ENCODE measurements around the gene EEF1E1.

EEF1E1 gene

GRCh38 chr6:8075704-8076103, 26.6 kb downstream of the EEF1E1 start:
- Histone ChIP-seq H3K9me3 (ENCODE audit: control insufficient read depth in 2 of 2, low read length in 2 of 2) (no peaks in the 10 kb centered on the region), H3K27ac (ENCODE audit: low read length) (no peak overlapping the region), H3K4me3 (ENCODE audit: low read length in 2 of 2) (no peak overlapping the region), H3K36me3 (ENCODE audit: control insufficient read depth in 2 of 2, insufficient read depth in 2 of 2, low read length in 2 of 2) (no peaks in the 10 kb centered on the region), H3K9ac (ENCODE audit: low read length in 2 of 2) (no peak overlapping the region), H3K4me1 (ENCODE audit: control insufficient read depth, insufficient read depth, low read length) (no peaks in the 10 kb centered on the region), H3K27me3 (ENCODE audit: control insufficient read depth in 1 of 2, insufficient read depth in 2 of 2, low read length in 2 of 2) (no peaks in the 10 kb centered on the region)

GRCh38 chr6:8075185-8075584, 27.2 kb downstream of the EEF1E1 start:
- Histone ChIP-seq H3K27ac (ENCODE audit: low read length) (no peak overlapping the region), H3K4me1 (ENCODE audit: control insufficient read depth, insufficient read depth, low read length) (no peaks in the 10 kb centered on the region), H3K27me3 (ENCODE audit: control insufficient read depth in 1 of 2, insufficient read depth in 2 of 2, low read length in 2 of 2) (no peaks in the 10 kb centered on the region), H3K4me3 (ENCODE audit: low read length in 2 of 2) (no peak overlapping the region), H3K9ac (ENCODE audit: low read length in 2 of 2) (no peak overlapping the region), H3K9me3 (ENCODE audit: control insufficient read depth in 2 of 2, low read length in 2 of 2) (no peaks in the 10 kb centered on the region), H3K36me3 (ENCODE audit: control insufficient read depth in 2 of 2, insufficient read depth in 2 of 2, low read length in 2 of 2) (no peaks in the 10 kb centered on the region)

DNA sequence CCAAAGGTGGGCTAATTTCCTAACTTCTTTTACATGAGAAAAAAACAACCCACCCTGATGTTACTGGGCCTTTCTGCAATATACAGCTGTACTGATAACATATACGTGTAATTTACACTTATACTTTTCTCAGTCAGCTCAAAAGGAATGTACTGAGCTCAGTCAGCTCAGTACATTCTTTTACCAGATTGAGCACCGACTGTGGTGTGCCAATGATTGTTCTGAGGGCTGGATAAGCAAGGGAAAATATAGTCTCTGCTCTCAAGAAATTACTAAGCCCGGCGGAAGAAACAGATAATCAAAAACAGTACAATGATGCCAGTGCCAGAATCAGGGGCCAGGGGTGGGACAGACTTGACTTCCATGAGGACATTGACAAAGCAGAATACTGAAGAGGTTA, 28.1 kb downstream of the EEF1E1 start:
- Histone ChIP-seq H3K27ac (ENCODE audit: low read length) (no peak overlapping the region), H3K9me3 (ENCODE audit: control insufficient read depth in 2 of 2, low read length in 2 of 2) (no peaks in the 10 kb centered on the region), H3K9ac (ENCODE audit: low read length in 2 of 2) (no peak overlapping the region), H3K27me3 (ENCODE audit: control insufficient read depth in 1 of 2, insufficient read depth in 2 of 2, low read length in 2 of 2) (no peaks in the 10 kb centered on the region), H3K4me3 (ENCODE audit: low read length in 2 of 2) (no peak overlapping the region), H3K4me1 (ENCODE audit: control insufficient read depth, insufficient read depth, low read length) (no peaks in the 10 kb centered on the region), H3K36me3 (ENCODE audit: control insufficient read depth in 2 of 2, insufficient read depth in 2 of 2, low read length in 2 of 2) (no peaks in the 10 kb centered on the region)

- no peaks in the 10 kb centered on the region for H3K4me1 ChIP-seq (ENCODE audit: control insufficient read depth, insufficient read depth, low read length)
- no peak overlapping the region for H3K4me3 ChIP-seq (ENCODE audit: low read length in 2 of 2)
- H3K36me3 ChIP-seq (ENCODE audit: control insufficient read depth in 2 of 2, insufficient read depth in 2 of 2, low read length in 2 of 2) = no peaks in the 10 kb centered on the region
- no peaks in the 10 kb centered on the region for H3K27me3 ChIP-seq (ENCODE audit: control insufficient read depth in 1 of 2, insufficient read depth in 2 of 2, low read length in 2 of 2)
- H3K27ac ChIP-seq (ENCODE audit: low read length) = no peak overlapping the region
- H3K9ac ChIP-seq (ENCODE audit: low read length in 2 of 2) = no peak overlapping the region
- H3K9me3 ChIP-seq (ENCODE audit: control insufficient read depth in 2 of 2, low read length in 2 of 2) = no peaks in the 10 kb centered on the region
These were observed 28.6 kb downstream of the EEF1E1 start for GRCh38 chr6:8073758-8074157.

DNA sequence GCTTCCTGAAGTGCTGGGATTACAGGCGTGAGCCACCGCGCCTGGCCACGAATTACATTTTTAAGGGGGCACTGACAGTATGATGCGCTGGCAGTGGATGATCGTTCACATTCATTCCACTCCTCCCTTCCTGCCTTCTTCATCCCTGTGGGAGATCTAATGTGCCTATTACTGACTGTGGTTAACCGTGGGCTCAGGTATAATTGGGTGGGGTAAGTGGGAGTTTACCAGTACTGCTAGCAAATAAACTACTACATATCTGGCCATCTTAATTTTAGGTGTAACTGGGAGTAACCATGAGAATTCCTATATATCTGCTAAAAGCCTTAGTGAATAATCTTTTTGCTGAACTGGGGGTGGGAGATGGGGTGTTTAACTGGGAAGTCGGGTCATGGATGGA, 31.6 kb downstream of the EEF1E1 start:
- no peaks in the 10 kb centered on the region for H3K27me3 ChIP-seq (ENCODE audit: control insufficient read depth in 1 of 2, insufficient read depth in 2 of 2, low read length in 2 of 2)
- H3K4me1 ChIP-seq (ENCODE audit: control insufficient read depth, insufficient read depth, low read length) = no peaks in the 10 kb centered on the region
- no peaks in the 10 kb centered on the region for H3K9me3 ChIP-seq (ENCODE audit: control insufficient read depth in 2 of 2, low read length in 2 of 2)
- no peaks in the 10 kb centered on the region for H3K36me3 ChIP-seq (ENCODE audit: control insufficient read depth in 2 of 2, insufficient read depth in 2 of 2, low read length in 2 of 2)
- no peak overlapping the region for H3K27ac ChIP-seq (ENCODE audit: low read length)
- no peak overlapping the region for H3K9ac ChIP-seq (ENCODE audit: low read length in 2 of 2)
- no peak overlapping the region for H3K4me3 ChIP-seq (ENCODE audit: low read length in 2 of 2)

GRCh38 chr6:8069631-8070284, 32.6 kb downstream of the EEF1E1 start:
- Histone ChIP-seq H3K9ac (ENCODE audit: low read length in 2 of 2) (no peak overlapping the region), H3K27me3 (ENCODE audit: control insufficient read depth in 1 of 2, insufficient read depth in 2 of 2, low read length in 2 of 2) (no peaks in the 10 kb centered on the region), H3K27ac (ENCODE audit: low read length) (no peak overlapping the region), H3K4me1 (ENCODE audit: control insufficient read depth, insufficient read depth, low read length) (peaks cover 5% of the 10 kb centered on the region), H3K4me3 (ENCODE audit: low read length in 2 of 2) (no peak overlapping the region), H3K36me3 (ENCODE audit: control insufficient read depth in 2 of 2, insufficient read depth in 2 of 2, low read length in 2 of 2) (no peaks in the 10 kb centered on the region), H3K9me3 (ENCODE audit: control insufficient read depth in 2 of 2, low read length in 2 of 2) (no peaks in the 10 kb centered on the region)

- Histone ChIP-seq H3K9me3 (ENCODE audit: control insufficient read depth in 2 of 2, low read length in 2 of 2) (no peaks in the 10 kb centered on the region), H3K4me3 (ENCODE audit: low read length in 2 of 2) (no peak overlapping the region), H3K9ac (ENCODE audit: low read length in 2 of 2) (no peak overlapping the region), H3K27me3 (ENCODE audit: control insufficient read depth in 1 of 2, insufficient read depth in 2 of 2, low read length in 2 of 2) (no peaks in the 10 kb centered on the region), H3K36me3 (ENCODE audit: control insufficient read depth in 2 of 2, insufficient read depth in 2 of 2, low read length in 2 of 2) (no peaks in the 10 kb centered on the region), H3K27ac (ENCODE audit: low read length) (no peak overlapping the region), H3K4me1 (ENCODE audit: control insufficient read depth, insufficient read depth, low read length) (peaks cover 5% of the 10 kb centered on the region)
These were observed 33.2 kb downstream of the EEF1E1 start for GRCh38 chr6:8069151-8069550.

- no peak overlapping the region for H3K9ac ChIP-seq (ENCODE audit: low read length in 2 of 2)
- no peak overlapping the region for H3K27ac ChIP-seq (ENCODE audit: low read length)
- H3K36me3 ChIP-seq (ENCODE audit: control insufficient read depth in 2 of 2, insufficient read depth in 2 of 2, low read length in 2 of 2) = no peaks in the 10 kb centered on the region
These were observed 36.2 kb downstream of the EEF1E1 start for GRCh38 chr6:8066108-8066507.

DNA sequence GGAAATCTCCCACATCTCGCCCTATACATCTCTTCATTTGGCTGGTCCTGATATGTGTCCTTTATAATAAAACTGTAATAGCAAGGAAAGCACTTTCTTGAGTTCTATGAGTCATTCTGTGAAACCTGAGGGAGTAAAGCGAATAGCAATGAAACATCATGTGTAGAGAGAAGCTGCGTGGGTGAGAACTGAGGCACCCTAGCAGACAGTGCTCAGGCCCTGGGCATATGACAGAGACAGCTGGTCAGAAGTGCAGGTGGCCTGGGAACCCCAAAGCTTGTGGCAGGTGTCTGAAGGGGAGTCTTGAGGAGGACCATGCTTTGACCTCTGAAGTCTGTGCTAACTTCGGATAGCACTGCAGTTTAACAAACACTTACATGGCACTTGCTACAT, 36.8 kb downstream of the EEF1E1 start:
- H3K9me3 ChIP-seq (ENCODE audit: control insufficient read depth in 2 of 2, low read length in 2 of 2) = no peaks in the 10 kb centered on the region
- H3K27ac ChIP-seq (ENCODE audit: low read length) = no peak overlapping the region

More at GRCh38 chr6:8066108-8066507, 36.2 kb downstream of the EEF1E1 start:
- Histone ChIP-seq H3K4me3 (ENCODE audit: low read length in 2 of 2) (no peak overlapping the region), H3K4me1 (ENCODE audit: control insufficient read depth, insufficient read depth, low read length) (peaks cover 5% of the 10 kb centered on the region), H3K27me3 (ENCODE audit: control insufficient read depth in 1 of 2, insufficient read depth in 2 of 2, low read length in 2 of 2) (no peaks in the 10 kb centered on the region), H3K9me3 (ENCODE audit: control insufficient read depth in 2 of 2, low read length in 2 of 2) (no peaks in the 10 kb centered on the region)

DNA sequence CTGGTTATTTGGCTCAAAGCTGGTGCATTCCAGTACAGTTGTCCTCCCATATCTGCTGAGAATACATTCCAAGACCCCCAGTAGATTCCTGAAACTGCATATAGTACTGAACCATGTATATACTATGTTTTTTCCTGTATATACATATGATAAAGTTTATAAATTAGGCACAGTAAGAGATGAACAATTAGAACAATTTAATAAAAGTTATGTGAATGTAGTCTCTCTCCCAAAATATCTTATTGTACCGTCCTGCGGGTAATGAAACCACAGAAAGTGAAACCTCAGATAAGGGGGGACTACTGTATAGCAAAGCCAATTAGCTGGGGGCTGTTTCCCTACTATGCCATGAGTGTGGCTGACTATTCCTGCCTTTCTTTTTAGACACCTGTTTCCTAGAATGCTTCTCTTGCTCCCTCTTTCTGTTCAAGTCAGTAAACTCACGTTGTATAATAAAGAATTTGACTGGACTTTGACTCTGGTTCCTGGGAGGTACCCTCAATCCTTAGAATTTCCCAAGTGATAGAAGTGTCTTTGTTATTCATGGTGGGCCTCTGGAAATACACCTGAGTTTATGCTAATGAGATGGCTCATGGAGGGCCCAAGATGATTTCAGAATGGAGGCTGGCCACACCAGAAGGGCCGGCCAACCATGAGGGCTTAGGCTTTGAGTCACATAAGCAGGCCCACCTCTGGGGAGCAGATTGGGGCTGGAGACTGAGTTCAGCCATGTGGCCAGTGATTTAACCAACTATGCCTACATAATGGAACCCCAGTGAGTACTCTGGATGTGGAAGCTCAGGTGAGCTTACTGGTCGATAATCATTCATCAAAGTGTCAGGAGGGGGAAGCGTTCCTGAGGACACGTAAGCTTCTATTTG, 37.5 kb downstream of the EEF1E1 start:
- peak overlapping the region; percentile 85 to 91 for H3K9ac ChIP-seq (ENCODE audit: low read length in 2 of 2)
- H3K27ac ChIP-seq (ENCODE audit: low read length) = peak overlapping the region; percentile 84
- peaks cover 5% of the 10 kb centered on the region for H3K4me1 ChIP-seq (ENCODE audit: control insufficient read depth, insufficient read depth, low read length)
- peaks cover 1 to 2% of the 10 kb centered on the region in 2 donors for H3K36me3 ChIP-seq (ENCODE audit: control insufficient read depth in 2 of 2, insufficient read depth in 2 of 2, low read length in 2 of 2)
- H3K4me3 ChIP-seq (ENCODE audit: low read length in 2 of 2) = peak overlapping the region; percentile 86 to 90
- no peaks in the 10 kb centered on the region for H3K9me3 ChIP-seq (ENCODE audit: control insufficient read depth in 2 of 2, low read length in 2 of 2)
- no peaks in the 10 kb centered on the region for H3K27me3 ChIP-seq (ENCODE audit: control insufficient read depth in 1 of 2, insufficient read depth in 2 of 2, low read length in 2 of 2)

More for the DNA sequence above, 36.8 kb downstream of the EEF1E1 start:
- Histone ChIP-seq H3K36me3 (ENCODE audit: control insufficient read depth in 2 of 2, insufficient read depth in 2 of 2, low read length in 2 of 2) (no peaks in the 10 kb centered on the region), H3K4me3 (ENCODE audit: low read length in 2 of 2) (no peak overlapping the region), H3K9ac (ENCODE audit: low read length in 2 of 2) (no peak overlapping the region), H3K27me3 (ENCODE audit: control insufficient read depth in 1 of 2, insufficient read depth in 2 of 2, low read length in 2 of 2) (no peaks in the 10 kb centered on the region), H3K4me1 (ENCODE audit: control insufficient read depth, insufficient read depth, low read length) (peaks cover 5% of the 10 kb centered on the region)
